GM19438 (cell line): ENCODE results near the gene PHYHIPL.

ENCODE experiments used
- ATAC-seq: cut with Tn5 transposase; IDR thresholded peaks from one replicate; pipeline ENCODE4 v1.9.1; 2021; ENCODE audit warnings: low read depth; ENCODE audit not compliant: unreplicated experiment

Gene PHYHIPL

DNA sequence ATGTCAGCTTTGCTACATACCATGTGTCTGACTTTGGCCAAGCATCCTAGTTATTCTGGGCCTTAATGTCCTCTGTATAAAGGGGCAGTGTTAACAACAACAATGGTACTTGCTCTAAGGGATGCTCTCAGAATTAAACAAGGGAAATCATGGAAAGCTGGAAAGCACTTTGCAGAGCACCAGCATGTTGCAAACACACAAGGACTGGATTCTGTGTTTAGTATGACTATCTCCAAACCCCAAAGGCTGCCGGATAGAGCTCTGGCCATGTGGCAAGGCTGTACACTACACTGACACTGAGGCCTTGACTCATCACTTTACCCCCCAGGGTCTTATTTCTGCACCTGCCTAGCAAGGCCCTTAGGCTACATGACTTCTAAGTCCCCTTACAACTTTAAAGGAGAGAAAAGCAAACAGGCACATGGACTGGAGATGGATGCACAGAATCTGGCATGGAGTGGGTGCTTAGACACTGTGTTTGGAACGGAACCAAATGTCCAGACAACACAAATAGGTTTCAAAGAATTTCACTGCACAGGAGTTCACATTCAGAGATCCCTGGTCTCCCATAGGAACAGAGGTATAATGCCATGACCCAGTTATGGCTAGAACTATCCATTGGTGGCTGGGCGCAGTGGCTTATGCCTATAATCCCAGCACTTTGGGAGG is 111.3 kb downstream of the PHYHIPL start:
- no peak for ATAC-seq

DNA sequence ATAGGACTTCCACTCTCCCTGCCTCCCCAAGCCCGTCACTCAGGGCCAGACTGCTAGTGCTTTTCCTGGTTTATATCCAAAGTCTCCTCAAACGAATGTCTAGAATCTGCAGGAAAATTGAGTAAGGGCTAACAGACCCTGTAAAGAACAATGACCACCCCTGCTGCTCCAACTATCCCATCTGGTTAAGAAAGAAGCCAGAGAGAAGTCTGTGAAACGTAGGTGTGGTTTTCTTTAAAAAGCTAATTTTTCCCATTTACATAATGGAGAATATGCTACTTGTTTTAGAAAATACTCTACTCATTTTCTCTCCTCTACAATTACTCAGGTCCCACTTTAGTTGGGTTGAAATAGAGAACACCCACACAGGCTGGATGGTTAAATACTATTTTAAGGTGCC is 113.4 kb downstream of the PHYHIPL start:
- no peak for ATAC-seq

DNA sequence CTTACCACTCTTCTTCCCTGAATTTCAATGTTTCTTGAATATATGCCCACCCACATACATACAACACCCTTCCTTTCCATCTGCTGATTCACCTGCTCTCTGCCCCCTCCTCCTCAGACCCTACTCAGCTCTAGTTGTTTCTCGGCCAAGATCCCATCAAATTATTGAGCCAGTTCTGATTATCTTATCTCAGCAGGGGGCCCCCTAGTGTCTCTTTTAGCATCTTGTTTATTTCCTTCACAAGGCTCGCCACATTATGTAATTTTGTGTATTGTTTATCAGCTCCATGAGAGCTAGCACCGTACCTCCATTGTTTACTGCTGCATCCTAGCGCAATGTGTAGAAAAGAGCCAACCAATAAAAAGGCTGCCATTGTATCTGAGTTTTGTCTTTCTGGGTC is 114.0 kb downstream of the PHYHIPL start:
- no peak for ATAC-seq
